GM12878 (cell line): ENCODE measurements around the gene FRMD8. TPM values are rescaled to one million over a fixed set of nuclear protein-coding genes. Genes with fewer than 3 reads are reported as not detected.

Experiments used
- ATAC-seq: fragments of 200-7000 bp; cut with Tn5 transposase; 3 replicates; pipeline ENCODE4 v1.9.1; 2020; ENCODE audit warnings: mild to moderate bottlenecking, moderate library complexity
- BruUV-seq: library from RNA; stranded (reverse); fragments of 400-500 nt; replicated peaks from 2 replicates; lab custom pipeline; 2021; lab: Mats Ljungman, UMichigan
- CTCF ChIA-PET: fragments of 300-600 bp; sonication (Branson Sonifier 250); formaldehyde crosslinking; extraction: SDS; loops from one replicate; lab custom pipeline; 2021; ENCODE audit warnings: inconsistent platforms; lab: Yijun Ruan, JAX
- POLR2A ChIA-PET: fragments of 350-600 bp; formaldehyde crosslinking; extraction: SDS; loops from one replicate; lab custom pipeline; 2021; ENCODE audit warnings: inconsistent platforms; lab: Charles Lee
- RAD21 ChIA-PET: fragments of 300-600 bp; sonication (Branson Sonifier 250); formaldehyde crosslinking; loops from one replicate; lab custom pipeline; 2023; ENCODE audit warnings: antibody characterized with exemption; ENCODE audit not compliant: unreplicated experiment; lab: Charles Lee
- SMC1A ChIA-PET: fragments of 300-600 bp; sonication (Branson Sonifier 250); formaldehyde crosslinking; loops from one replicate; lab custom pipeline; 2023; ENCODE audit not compliant: unreplicated experiment, uncharacterized antibody; lab: Charles Lee
- DNase-seq: peaks from one replicate; pipeline ENCODE4 v3.0.0-alpha.2; 2011; ENCODE audit warnings: low read depth, low spot score
- FAIRE-seq: peaks from 3 replicates; lab custom pipeline; 2011; peaks lifted over from hg19 to GRCh38; lab: Jason Lieb, UNC
- H2AFZ ChIP-seq: 2 replicates; pipeline ENCODE4 v1.6.0; 2011; ENCODE audit warnings: low read depth, low read length, control low read depth; ENCODE audit not compliant: control insufficient read depth
- H3K27ac ChIP-seq: 2 replicates; pipeline ENCODE4 v1.5.1; 2011; ENCODE audit warnings: control low read depth; ENCODE audit not compliant: control insufficient read depth, insufficient read depth
- H3K27me3 ChIP-seq, 2 experiments: replicated peaks in 1 of 2; 2 replicates each; pipeline versions ENCODE4 v1.6.0 to v1.6.1; 2011; ENCODE audit warnings: low read length in 1 of 2; ENCODE audit not compliant: control insufficient read depth in 2 of 2, insufficient read depth in 2 of 2
- H3K36me3 ChIP-seq, 2 experiments: 2 replicates each; pipeline ENCODE4 v1.5.1; 2011; ENCODE audit warnings: low read length in 1 of 2; ENCODE audit not compliant: control insufficient read depth in 2 of 2, insufficient read depth in 2 of 2
- H3K4me1 ChIP-seq: 2 replicates; pipeline ENCODE4 v1.6.1; 2011; ENCODE audit warnings: mild to moderate bottlenecking, low read length, moderate library complexity, mixed read lengths; ENCODE audit not compliant: control insufficient read depth, insufficient read depth
- H3K4me2 ChIP-seq: 2 replicates; pipeline ENCODE4 v1.6.0; 2011; ENCODE audit warnings: control low read depth; ENCODE audit not compliant: control insufficient read depth, insufficient read depth
- H3K4me3 ChIP-seq: fragments of 200-600 bp; sonication (generic); 2 replicates; pipeline ENCODE4 v1.5.1; 2016
- H3K79me2 ChIP-seq: 2 replicates; pipeline ENCODE4 v1.6.0; 2011; ENCODE audit warnings: low read length; ENCODE audit not compliant: control insufficient read depth, insufficient read depth
- H3K9ac ChIP-seq: 2 replicates; pipeline ENCODE4 v1.8.0; 2011; ENCODE audit warnings: low read length, control low read depth, mixed read lengths; ENCODE audit not compliant: control insufficient read depth, insufficient read depth
- H3K9me3 ChIP-seq: replicated peaks from 3 replicates; pipeline ENCODE4 v1.5.1; 2011; ENCODE audit warnings: mild to moderate bottlenecking, low read length; ENCODE audit not compliant: control insufficient read depth, insufficient read depth
- H4K20me1 ChIP-seq: 2 replicates; pipeline ENCODE4 v1.6.0; 2011; ENCODE audit not compliant: control insufficient read depth, insufficient read depth
- MEF2A ChIP-seq: IDR thresholded peaks from 2 replicates; pipeline ENCODE4 v1.6.1; 2011; ENCODE audit warnings: low read depth, mild to moderate bottlenecking, low read length, moderate library complexity; ENCODE audit not compliant: insufficient read depth
- POLR2A ChIP-seq: IDR thresholded peaks from 2 replicates; pipeline ENCODE4 v1.6.1; 2011; ENCODE audit warnings: low read depth, mild to moderate bottlenecking, low read length
- RAD21 ChIP-seq: IDR thresholded peaks from 2 replicates; pipeline ENCODE4 v1.6.1; 2011; ENCODE audit warnings: mild to moderate bottlenecking, low read depth, low read length, moderate library complexity; ENCODE audit not compliant: insufficient read depth
- TARDBP ChIP-seq: IDR thresholded peaks from 2 replicates; pipeline ENCODE4 v1.6.1; 2016; ENCODE audit warnings: borderline replicate concordance
- TCF7 ChIP-seq: IDR thresholded peaks from 2 replicates; pipeline ENCODE4 v1.6.1; 2014; ENCODE audit warnings: antibody characterized with exemption, borderline replicate concordance
- WRNIP1 ChIP-seq: IDR thresholded peaks from 2 replicates; pipeline ENCODE4 v1.6.1; 2011; ENCODE audit warnings: low read depth, low read length, improper control_type of control experiment, borderline replicate concordance
- WGBS: methylation state at CpG from one replicate; pipeline ENCODE4 v1.1.6; 2016; ENCODE audit warnings: low lambda C conversion rate; ENCODE audit not compliant: insufficient replicate concordance, insufficient coverage; ENCODE audit errors: missing lambda C conversion rate; 5-methylcytosine and 5-hydroxymethylcytosine counted together
- in situ Hi-C: fragments of 300-500 bp; cut with MboI; formaldehyde crosslinking; loops from 9 replicates; pipeline ENCODE4 v1.14.3; 2018; ENCODE audit warnings: mixed read lengths
- intact Hi-C: fragments of 100-400 bp; cut with micrococcal nuclease; formaldehyde crosslinking; loops from one replicate; pipeline ENCODE4 v1.14.2; 2022; ENCODE audit not compliant: unreplicated experiment
- polyA plus RNA-seq, 11 experiments: library from polyadenylated mRNA; depleted of rRNA in 4 of 11; unstranded in 6 of 11; stranded (reverse) in 5 of 11; fragments of >200 nt; fragmentation: Nextera tagmentation in 4 of 11; fragmentation: Illumina TruSeq in 1 of 11; extraction: Ambion mirVana in 4 of 11; extraction: Trizol in 1 of 11; gene quantifications; 1 replicate in 1 of 11; 2 replicates in 10 of 11; pipeline versions ENCODE4 v1.2.1 to v1.2.3, GENCODE V29; 2011 to 2016; ENCODE audit warnings: inconsistent platforms in 2 of 11, missing spikeins in 2 of 11, low read depth in 1 of 11
- total RNA-seq, 4 experiments: library from RNA; depleted of rRNA in 3 of 4; stranded (reverse); fragments of >200 nt in 3 of 4; fragmentation: Illumina TruSeq in 1 of 4; extraction: Trizol in 1 of 4; gene quantifications; 2 replicates each; pipeline versions ENCODE4 v1.2.1 to v1.2.3, GENCODE V29; 2013 to 2021
- TF ChIP-seq, protein P1 (sequence below): fragments of 450-650 bp; formaldehyde crosslinking; IDR thresholded peaks from 2 replicates; pipeline ENCODE4 v1.4.0; 2020; ENCODE audit warnings: mild to moderate bottlenecking, moderate library complexity
- TF ChIP-seq, protein P2 (sequence below): fragments of 450-650 bp; IDR thresholded peaks from 2 replicates; pipeline ENCODE4 v1.6.1; 2017; ENCODE audit warnings: mild to moderate bottlenecking

The FRMD8 gene
- total and polyA plus RNA-seq, 10 of the 15 experiments (the other 5 are each of a cell fraction or from before 2014, with no cell fraction given): 8.3 to 69.4 (median 28.0) TPM

DNA sequence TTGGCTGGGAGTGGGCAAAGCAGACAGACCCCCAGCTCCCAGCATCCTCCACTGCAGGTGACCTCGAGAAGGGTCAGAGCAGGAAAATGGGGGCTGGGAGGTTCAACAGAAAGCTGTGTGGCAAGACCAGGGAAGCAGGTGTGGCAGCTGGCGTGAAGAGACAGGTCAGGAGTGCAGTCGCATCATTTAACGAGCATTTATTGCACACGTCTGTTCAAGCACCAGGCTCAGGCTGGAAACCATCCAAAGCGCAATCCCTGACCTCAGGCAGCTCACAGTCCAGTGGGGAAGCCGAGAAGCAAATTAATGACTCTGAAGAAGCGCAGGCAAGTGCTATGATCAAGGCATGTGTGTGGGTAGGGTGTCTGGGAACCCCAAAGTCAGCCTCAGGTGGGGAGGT, 11.4 kb upstream of the FRMD8 start (continued):
- TF ChIP-seq, protein P1, sequence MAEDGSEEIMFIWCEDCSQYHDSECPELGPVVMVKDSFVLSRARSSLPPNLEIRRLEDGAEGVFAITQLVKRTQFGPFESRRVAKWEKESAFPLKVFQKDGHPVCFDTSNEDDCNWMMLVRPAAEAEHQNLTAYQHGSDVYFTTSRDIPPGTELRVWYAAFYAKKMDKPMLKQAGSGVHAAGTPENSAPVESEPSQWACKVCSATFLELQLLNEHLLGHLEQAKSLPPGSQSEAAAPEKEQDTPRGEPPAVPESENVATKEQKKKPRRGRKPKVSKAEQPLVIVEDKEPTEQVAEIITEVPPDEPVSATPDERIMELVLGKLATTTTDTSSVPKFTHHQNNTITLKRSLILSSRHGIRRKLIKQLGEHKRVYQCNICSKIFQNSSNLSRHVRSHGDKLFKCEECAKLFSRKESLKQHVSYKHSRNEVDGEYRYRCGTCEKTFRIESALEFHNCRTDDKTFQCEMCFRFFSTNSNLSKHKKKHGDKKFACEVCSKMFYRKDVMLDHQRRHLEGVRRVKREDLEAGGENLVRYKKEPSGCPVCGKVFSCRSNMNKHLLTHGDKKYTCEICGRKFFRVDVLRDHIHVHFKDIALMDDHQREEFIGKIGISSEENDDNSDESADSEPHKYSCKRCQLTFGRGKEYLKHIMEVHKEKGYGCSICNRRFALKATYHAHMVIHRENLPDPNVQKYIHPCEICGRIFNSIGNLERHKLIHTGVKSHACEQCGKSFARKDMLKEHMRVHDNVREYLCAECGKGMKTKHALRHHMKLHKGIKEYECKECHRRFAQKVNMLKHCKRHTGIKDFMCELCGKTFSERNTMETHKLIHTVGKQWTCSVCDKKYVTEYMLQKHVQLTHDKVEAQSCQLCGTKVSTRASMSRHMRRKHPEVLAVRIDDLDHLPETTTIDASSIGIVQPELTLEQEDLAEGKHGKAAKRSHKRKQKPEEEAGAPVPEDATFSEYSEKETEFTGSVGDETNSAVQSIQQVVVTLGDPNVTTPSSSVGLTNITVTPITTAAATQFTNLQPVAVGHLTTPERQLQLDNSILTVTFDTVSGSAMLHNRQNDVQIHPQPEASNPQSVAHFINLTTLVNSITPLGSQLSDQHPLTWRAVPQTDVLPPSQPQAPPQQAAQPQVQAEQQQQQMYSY (CRISPR knock-in tag): no peak
- TF ChIP-seq WRNIP1: no peak
- TF ChIP-seq TCF7: no peak
- no peak for TF ChIP-seq RAD21

DNA sequence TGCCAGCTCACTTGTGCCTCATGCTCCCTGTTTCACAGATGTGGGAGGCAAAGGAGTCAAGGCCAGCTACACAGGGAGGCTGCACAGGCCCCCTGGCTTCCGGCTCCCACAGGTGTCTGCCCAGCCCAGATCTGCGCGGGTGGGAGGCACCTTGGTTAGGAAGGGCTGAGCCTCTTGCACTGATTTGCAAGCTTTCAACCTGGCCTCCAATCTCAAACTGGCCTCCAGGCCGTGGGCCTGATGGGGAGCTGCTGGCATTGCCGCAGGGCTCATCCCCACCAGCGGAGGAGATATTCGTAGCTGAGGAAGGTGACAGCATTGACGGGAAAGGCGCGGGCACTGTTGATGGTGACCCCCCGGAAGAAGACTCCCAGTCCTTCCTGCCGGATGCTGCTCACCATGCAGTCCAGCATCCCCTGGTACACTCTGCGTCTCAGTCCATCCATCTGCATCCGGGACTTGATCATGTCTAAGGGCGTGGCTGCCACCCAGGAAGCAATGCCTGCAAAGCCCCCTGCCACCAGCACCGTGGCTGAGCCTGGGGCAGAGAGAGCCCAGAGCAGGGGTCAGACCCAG, 10.2 kb upstream of the FRMD8 start:
- no peak overlapping the region for H3K4me3 ChIP-seq
- WGBS: 93% methylated on average over 16 of the region's 16 CpGs
- H3K9me3 ChIP-seq: no peaks in the 10 kb centered on the region
- H3K27ac ChIP-seq: no peak overlapping the region
- H2AFZ ChIP-seq: no peak overlapping the region
- no TSS peak for BruUV-seq
- H4K20me1 ChIP-seq: no peaks in the 10 kb centered on the region
- peaks cover 10% of the 10 kb centered on the region for H3K79me2 ChIP-seq
- ChIA-PET SMC1A (interaction anchor here (0.8 kb wide), 1 partner anchor 135 kb away, joined by 3 read pairs; no protein-coding TSS in a partner anchor), POLR2A (interaction anchor here (0.6 to 1.3 kb wide), 3 partner anchors 23 to 134 kb away, joined by 3 to 8 read pairs (median 3); no protein-coding TSS in a partner anchor), CTCF (interaction anchor here (1.0 to 1.4 kb wide), 2 partner anchors 27 to 30 kb away, joined by 3 to 4 read pairs; no protein-coding TSS in a partner anchor), RAD21 (no interaction called here)
- TF ChIP-seq POLR2A (no peak), MEF2A (no peak), TARDBP (no peak)
- TF ChIP-seq, protein P2, sequence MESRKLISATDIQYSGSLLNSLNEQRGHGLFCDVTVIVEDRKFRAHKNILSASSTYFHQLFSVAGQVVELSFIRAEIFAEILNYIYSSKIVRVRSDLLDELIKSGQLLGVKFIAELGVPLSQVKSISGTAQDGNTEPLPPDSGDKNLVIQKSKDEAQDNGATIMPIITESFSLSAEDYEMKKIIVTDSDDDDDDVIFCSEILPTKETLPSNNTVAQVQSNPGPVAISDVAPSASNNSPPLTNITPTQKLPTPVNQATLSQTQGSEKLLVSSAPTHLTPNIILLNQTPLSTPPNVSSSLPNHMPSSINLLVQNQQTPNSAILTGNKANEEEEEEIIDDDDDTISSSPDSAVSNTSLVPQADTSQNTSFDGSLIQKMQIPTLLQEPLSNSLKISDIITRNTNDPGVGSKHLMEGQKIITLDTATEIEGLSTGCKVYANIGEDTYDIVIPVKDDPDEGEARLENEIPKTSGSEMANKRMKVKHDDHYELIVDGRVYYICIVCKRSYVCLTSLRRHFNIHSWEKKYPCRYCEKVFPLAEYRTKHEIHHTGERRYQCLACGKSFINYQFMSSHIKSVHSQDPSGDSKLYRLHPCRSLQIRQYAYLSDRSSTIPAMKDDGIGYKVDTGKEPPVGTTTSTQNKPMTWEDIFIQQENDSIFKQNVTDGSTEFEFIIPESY: no peak
- intact Hi-C loops (no loop called here), in situ Hi-C loops (no loop called here)
- FAIRE-seq: no peak
- ATAC-seq: no peak
- H3K4me2 ChIP-seq: no peak overlapping the region
- H3K36me3 ChIP-seq: peaks cover 0 to 3% of the 10 kb centered on the region in 2 experiments; a peak in 2 of 4 replicates
- no peak overlapping the region for H3K9ac ChIP-seq
- H3K27me3 ChIP-seq: no peaks in the 10 kb centered on the region
- H3K4me1 ChIP-seq: peaks cover 26% of the 10 kb centered on the region
- no peak for DNase-seq
